Transverse colon (tissue), 4 donors: ENCODE results near the gene EDN3. TPM values are rescaled to one million over a fixed set of nuclear protein-coding genes. Genes with fewer than 3 reads are reported as not detected.

Source experiments
- DNase-seq: peaks from one replicate; pipeline ENCODE4 v3.0.0-alpha.2; 2019
- H3K27ac ChIP-seq, 4 donors: fragments of 200-600 bp; sonication (generic); 2 replicates each; pipeline ENCODE4 v1.5.1; 2016 to 2018; ENCODE audit warnings: inconsistent platforms in 4 of 4
- H3K27me3 ChIP-seq: fragments of 200-600 bp; sonication (generic); 2 replicates; pipeline ENCODE4 v1.5.1; 2017; ENCODE audit warnings: inconsistent platforms
- H3K36me3 ChIP-seq, 4 donors: fragments of 200-600 bp; sonication (generic); 2 replicates each; pipeline ENCODE4 v1.5.1; 2017 to 2019; ENCODE audit warnings: inconsistent platforms in 4 of 4
- H3K4me1 ChIP-seq, 4 donors: fragments of 200-600 bp; sonication (generic); 2 replicates each; pipeline ENCODE4 v1.5.1; 2017 to 2020; ENCODE audit warnings: inconsistent platforms in 4 of 4
- H3K4me3 ChIP-seq, 4 donors: fragments of 200-600 bp; sonication (generic); 1 replicate in 1 of 4; 2 replicates in 3 of 4; pipeline versions ENCODE4 v1.5.1 to v1.6.1; 2017 to 2019; ENCODE audit warnings: inconsistent platforms in 4 of 4
- H3K9me3 ChIP-seq, 2 donors: fragments of 200-600 bp; sonication (generic); 2 replicates each; pipeline ENCODE4 v1.5.1; 2017 to 2019; ENCODE audit warnings: inconsistent platforms in 2 of 2
- EP300 ChIP-seq: sonication (generic); formaldehyde crosslinking; IDR thresholded peaks from one replicate; pipeline ENCODE4 v1.6.1; 2017; ENCODE audit warnings: antibody characterized with exemption, low read depth
- POLR2A ChIP-seq: fragments of 450-650 bp; IDR thresholded peaks from one replicate; pipeline ENCODE4 v1.6.1; 2016; ENCODE audit warnings: antibody characterized with exemption, mild to moderate bottlenecking, moderate library complexity
- POLR2AphosphoS5 ChIP-seq, 3 donors: sonication (generic); formaldehyde crosslinking; IDR thresholded peaks; one replicate each; pipeline ENCODE4 v1.6.1; 2016; ENCODE audit warnings: antibody characterized with exemption in 3 of 3
- WGBS, 2 donors: methylation state at CpG; one replicate each; pipeline ENCODE4 v1.1.5; 2018; ENCODE audit warnings: low coverage in 1 of 2; 5-methylcytosine and 5-hydroxymethylcytosine counted together
- in situ Hi-C, 4 donors: fragments of 200-750 bp; cut with MboI; loops; one replicate each; pipeline versions ENCODE4 v1.15.0 to v1.15.1; 2017; ENCODE audit warnings: low sequenced_read_pairs in 3 of 4, low pct_ligation_motif_present in 1 of 4, low pct_unique_long_range_greater_than_20kb in 1 of 4
- intact Hi-C: fragments of 100-400 bp; cut with DNase I; formaldehyde crosslinking; loops from one replicate; pipeline ENCODE4 v1.15.1; 2023; ENCODE audit warnings: low total_unique reads
- total RNA-seq, 4 donors: library from RNA; depleted of rRNA; stranded (reverse); fragments of >200 nt; gene quantifications; one replicate each; pipeline ENCODE4 v1.1.0, GENCODE V29; 2016
- TF ChIP-seq, protein P1 (sequence below), 5 experiments: fragments of 200-600 bp in 3 of 5; fragments of 450-650 bp in 2 of 5; sonication (generic) in 3 of 5; IDR thresholded peaks; 1 replicate in 2 of 5; 2 replicates in 3 of 5; pipeline ENCODE4 v1.5.1; 2016 to 2017; ENCODE audit warnings: antibody characterized with exemption in 5 of 5, inconsistent platforms in 3 of 5, mild to moderate bottlenecking in 2 of 5, moderate library complexity in 1 of 5

The EDN3 gene
- total RNA-seq, 4 donors from 2014 or later, result 13.1 to 127 (median 76.8) TPM

DNA sequence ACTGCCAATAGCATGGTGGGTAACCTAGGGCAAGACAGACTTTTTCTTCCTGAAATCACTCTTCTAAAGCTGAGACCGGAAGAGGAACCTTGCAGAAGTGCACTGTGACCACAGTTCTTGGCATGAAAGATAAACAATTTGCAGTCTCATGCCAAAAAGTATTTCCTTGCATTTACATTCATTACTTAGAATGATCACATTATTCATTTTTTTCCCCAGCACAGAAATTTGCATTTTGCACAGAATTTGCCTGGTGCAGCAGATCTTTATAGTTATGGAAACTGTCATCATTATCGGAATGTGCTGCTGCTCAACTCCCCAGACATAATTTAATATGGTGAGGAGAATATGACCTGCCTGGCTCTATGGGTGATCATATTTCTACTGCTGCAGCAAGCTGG, 42.2 kb upstream of the EDN3 start:
- TF ChIP-seq POLR2AphosphoS5 (IDR thresholded peaks at IDR 0.05), result no peak
- no peak for TF ChIP-seq EP300
- no peak for TF ChIP-seq POLR2A
- TF ChIP-seq, protein P1, sequence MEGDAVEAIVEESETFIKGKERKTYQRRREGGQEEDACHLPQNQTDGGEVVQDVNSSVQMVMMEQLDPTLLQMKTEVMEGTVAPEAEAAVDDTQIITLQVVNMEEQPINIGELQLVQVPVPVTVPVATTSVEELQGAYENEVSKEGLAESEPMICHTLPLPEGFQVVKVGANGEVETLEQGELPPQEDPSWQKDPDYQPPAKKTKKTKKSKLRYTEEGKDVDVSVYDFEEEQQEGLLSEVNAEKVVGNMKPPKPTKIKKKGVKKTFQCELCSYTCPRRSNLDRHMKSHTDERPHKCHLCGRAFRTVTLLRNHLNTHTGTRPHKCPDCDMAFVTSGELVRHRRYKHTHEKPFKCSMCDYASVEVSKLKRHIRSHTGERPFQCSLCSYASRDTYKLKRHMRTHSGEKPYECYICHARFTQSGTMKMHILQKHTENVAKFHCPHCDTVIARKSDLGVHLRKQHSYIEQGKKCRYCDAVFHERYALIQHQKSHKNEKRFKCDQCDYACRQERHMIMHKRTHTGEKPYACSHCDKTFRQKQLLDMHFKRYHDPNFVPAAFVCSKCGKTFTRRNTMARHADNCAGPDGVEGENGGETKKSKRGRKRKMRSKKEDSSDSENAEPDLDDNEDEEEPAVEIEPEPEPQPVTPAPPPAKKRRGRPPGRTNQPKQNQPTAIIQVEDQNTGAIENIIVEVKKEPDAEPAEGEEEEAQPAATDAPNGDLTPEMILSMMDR (IDR thresholded peaks at IDR 0.05), result no peak
- no peak for DNase-seq
- Histone ChIP-seq H3K27me3 (peaks cover 24% of the 10 kb centered on the region), H3K4me1 (no peaks in the 10 kb centered on the region), H3K4me3 (no peak overlapping the region), H3K27ac (no peak overlapping the region), H3K36me3 (no peaks in the 10 kb centered on the region), H3K9me3 (no peaks in the 10 kb centered on the region)
- WGBS, 2 donors, result 40 to 55% methylated on average over 1 to 2 of the region's 2 CpGs
- in situ Hi-C loops, result no loop called here
- intact Hi-C loops, result no loop called here

DNA sequence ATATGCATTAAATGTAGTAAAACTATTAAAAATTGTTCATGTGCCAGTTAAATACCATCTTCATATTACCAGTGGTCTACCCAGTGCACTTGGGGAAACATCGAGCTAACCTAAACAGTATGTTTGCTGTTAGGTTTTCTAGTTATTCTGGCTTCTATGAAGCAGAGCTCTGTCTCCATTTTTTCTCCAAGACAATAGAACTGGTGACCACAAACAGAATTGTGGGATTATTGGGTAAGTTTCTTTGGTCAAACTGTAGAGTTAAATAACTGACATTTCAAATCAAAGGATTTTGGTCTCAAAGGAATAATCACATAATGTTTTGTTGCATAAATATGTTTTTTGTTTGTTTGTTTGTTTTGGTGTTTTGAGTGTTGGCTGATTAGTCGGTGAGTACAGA, 40.5 kb upstream of the EDN3 start:
- no peak for DNase-seq

DNA sequence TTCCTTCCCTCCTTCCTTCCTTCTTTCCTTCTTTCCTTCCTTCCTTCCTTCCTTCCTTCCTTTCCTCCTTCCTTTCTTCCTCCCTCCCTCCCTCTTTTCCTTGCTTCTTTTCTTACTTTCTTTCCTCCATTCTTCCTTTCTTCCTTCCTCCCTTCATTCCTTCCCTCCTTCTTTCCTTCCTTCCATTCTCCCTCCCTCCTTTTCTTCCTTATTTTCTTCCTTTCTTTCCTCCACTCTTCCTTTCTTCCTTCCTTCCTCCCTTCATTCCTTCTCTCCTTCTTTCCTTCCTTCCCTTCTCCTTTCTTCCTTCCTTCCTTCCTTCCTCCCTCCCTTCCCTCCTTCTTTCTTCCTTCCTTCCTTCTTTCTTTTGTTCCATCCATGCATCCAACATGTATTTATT, 35.1 kb upstream of the EDN3 start:
- H3K27ac ChIP-seq, result no peak overlapping the region
- in situ Hi-C loops, result no loop called here

More for the DNA sequence above, 40.5 kb upstream of the EDN3 start:
- H3K9me3 ChIP-seq, result no peaks in the 10 kb centered on the region
- H3K27ac ChIP-seq, result no peak overlapping the region
- no peaks in the 10 kb centered on the region for H3K36me3 ChIP-seq
- in situ Hi-C loops, result no loop called here
- H3K4me1 ChIP-seq, result no peaks in the 10 kb centered on the region
- intact Hi-C loops, result no loop called here
- 79 to 90% methylated on average over 2 of the region's 2 CpGs for WGBS, 2 donors
- H3K4me3 ChIP-seq, result no peak overlapping the region
- TF ChIP-seq, protein P1 (IDR thresholded peaks at IDR 0.05), result no peak
- TF ChIP-seq EP300 (no peak), POLR2A (no peak), POLR2AphosphoS5 (IDR thresholded peaks at IDR 0.05) (no peak)
- peaks cover 35% of the 10 kb centered on the region for H3K27me3 ChIP-seq

DNA sequence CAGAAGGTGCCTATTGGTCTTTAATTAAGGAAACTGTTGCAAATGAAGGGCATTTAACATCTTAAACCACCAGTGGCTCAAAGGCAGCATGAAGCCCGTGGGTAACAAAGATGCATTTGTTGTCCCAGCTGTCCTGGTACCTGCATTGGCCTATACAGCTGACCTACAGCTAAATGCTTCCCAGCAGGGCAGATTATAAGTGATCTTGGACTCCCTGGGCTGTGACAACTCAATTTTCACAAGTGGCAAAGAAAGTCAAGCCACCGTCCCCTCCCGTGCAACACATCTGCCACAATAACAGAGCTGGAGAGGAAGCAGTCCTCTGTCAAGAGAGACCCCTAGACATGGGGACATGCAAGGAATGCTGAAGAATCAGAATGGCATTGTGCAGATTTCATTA, 31.5 kb upstream of the EDN3 start:
- WGBS, 2 donors, result 56% methylated on average over 3 of the region's 3 CpGs; no CpG with 5 or more reads in 1 of the 2 donors
- in situ Hi-C loops, result no loop called here

More for the DNA sequence above, 35.1 kb upstream of the EDN3 start:
- Histone ChIP-seq H3K4me3 (no peak overlapping the region), H3K4me1 (no peaks in the 10 kb centered on the region), H3K9me3 (no peaks in the 10 kb centered on the region), H3K27me3 (peaks cover 45% of the 10 kb centered on the region), H3K36me3 (no peaks in the 10 kb centered on the region)
- intact Hi-C loops, result no loop called here
- DNase-seq, result no peak
- no peak for TF ChIP-seq POLR2AphosphoS5 (IDR thresholded peaks at IDR 0.05)
- TF ChIP-seq POLR2A, result no peak
- TF ChIP-seq, protein P1 (IDR thresholded peaks at IDR 0.05), result no peak

More for the DNA sequence above, 31.5 kb upstream of the EDN3 start:
- Histone ChIP-seq H3K4me3 (no peak overlapping the region), H3K27me3 (peaks cover 36% of the 10 kb centered on the region), H3K27ac (no peak overlapping the region), H3K36me3 (no peaks in the 10 kb centered on the region), H3K9me3 (no peaks in the 10 kb centered on the region), H3K4me1 (no peaks in the 10 kb centered on the region)
- TF ChIP-seq EP300, result no peak
- no peak for TF ChIP-seq POLR2AphosphoS5 (IDR thresholded peaks at IDR 0.05)
- no peak for TF ChIP-seq POLR2A
- TF ChIP-seq, protein P1 (IDR thresholded peaks at IDR 0.05), result no peak
- DNase-seq, result no peak
- intact Hi-C loops, result no loop called here
